K562 (cell line): ENCODE data around the gene GPD2. TPM values are rescaled to one million over a fixed set of nuclear protein-coding genes. Genes with fewer than 3 reads are reported as not detected.

Experiments
- ATAC-seq: fragments of 200-7000 bp; cut with Tn5 transposase; 3 replicates; pipeline ENCODE4 v1.9.1; 2020; ENCODE audit warnings: moderate library complexity
- BruUV-seq: library from RNA; stranded (reverse); fragments of 400-500 nt; replicated peaks from 2 replicates; lab custom pipeline; 2021; lab: Mats Ljungman, UMichigan
- CTCF ChIA-PET: fragments of 300-600 bp; formaldehyde crosslinking; extraction: SDS; loops from one replicate; lab custom pipeline; 2021; ENCODE audit warnings: low intra/inter-chr PET ratio; lab: Yijun Ruan, JAX
- POLR2A ChIA-PET: fragments of 300-600, 350-650 bp; sonication (Branson Sonifier 250); formaldehyde crosslinking; extraction: SDS; loops from one replicate; lab custom pipeline; 2021; ENCODE audit warnings: antibody characterized with exemption, inconsistent platforms; lab: Yijun Ruan, JAX
- DNase-seq, 4 experiments: peaks; one replicate each; pipeline versions ENCODE4 v3.0.0 to v3.0.0-alpha.2; 2011 to 2018; ENCODE audit warnings: low spot score in 3 of 4, mixed read lengths in 3 of 4; ENCODE audit errors: extremely low read depth in 1 of 4
- FAIRE-seq: peaks from 2 replicates; lab custom pipeline; 2011; peaks lifted over from hg19 to GRCh38; lab: Jason Lieb, UNC
- H2AFZ ChIP-seq: 2 replicates; pipeline ENCODE4 v1.6.0; 2011; ENCODE audit warnings: low read depth, low read length, control low read depth, inconsistent platforms
- H3K27ac ChIP-seq: fragments of 200-600 bp; 3 replicates; pipeline ENCODE4 v1.8.0; 2011; ENCODE audit warnings: low read depth, mild to moderate bottlenecking, control low read depth, inconsistent platforms, low read length, moderate library complexity, mixed read lengths; ENCODE audit errors: extremely low read depth
- H3K27me3 ChIP-seq, 2 experiments: fragments of 300-600 bp in 1 of 2; 2 replicates in 1 of 2; 3 replicates in 1 of 2; pipeline versions ENCODE4 v1.6.0 to v1.8.0; 2011; ENCODE audit warnings: inconsistent platforms in 2 of 2, low read length in 2 of 2, mild to moderate bottlenecking in 1 of 2, mixed read lengths in 1 of 2, moderate library complexity in 1 of 2; ENCODE audit not compliant: control insufficient read depth in 2 of 2, insufficient read depth in 2 of 2
- H3K36me3 ChIP-seq: fragments of 300-600 bp; 3 replicates; pipeline ENCODE4 v1.8.0; 2011; ENCODE audit warnings: mild to moderate bottlenecking, low read length, inconsistent platforms; ENCODE audit not compliant: control insufficient read depth, insufficient read depth
- H3K4me1 ChIP-seq, 2 experiments: fragments of 200-600 bp in 1 of 2; replicated peaks in 1 of 2; 2 replicates in 1 of 2; 3 replicates in 1 of 2; pipeline versions ENCODE4 v1.5.1 to v1.8.0; 2011; ENCODE audit warnings: inconsistent platforms in 2 of 2, low read length in 2 of 2, mild to moderate bottlenecking in 1 of 2, mixed read lengths in 1 of 2, moderate library complexity in 1 of 2; ENCODE audit not compliant: control insufficient read depth in 2 of 2, insufficient read depth in 2 of 2
- H3K4me2 ChIP-seq: 2 replicates; pipeline ENCODE4 v1.6.1; 2011; ENCODE audit warnings: low read length, control low read depth, inconsistent platforms, mixed read lengths; ENCODE audit not compliant: insufficient read depth
- H3K4me3 ChIP-seq: fragments of 200-600 bp; sonication (generic), shearing (Covaris generic); 2 replicates; pipeline ENCODE4 v1.5.1; 2016; ENCODE audit warnings: control low read depth, inconsistent platforms
- H3K79me2 ChIP-seq: fragments of 200-600 bp; 3 replicates; pipeline ENCODE4 v1.8.0; 2011; ENCODE audit warnings: low read length, inconsistent platforms; ENCODE audit not compliant: control insufficient read depth, insufficient read depth
- H3K9ac ChIP-seq, 2 experiments: 2 replicates each; pipeline versions ENCODE4 v1.6.0 to v1.6.1; 2011; ENCODE audit warnings: low read depth in 2 of 2, low read length in 2 of 2, control low read depth in 1 of 2, inconsistent platforms in 1 of 2, mild to moderate bottlenecking in 1 of 2, mixed read lengths in 1 of 2; ENCODE audit not compliant: insufficient read depth in 1 of 2
- H3K9me1 ChIP-seq: one replicate; pipeline ENCODE4 v1.6.0; 2011; ENCODE audit warnings: inconsistent platforms, mild to moderate bottlenecking, low read length, moderate library complexity; ENCODE audit not compliant: control insufficient read depth, insufficient read depth
- H3K9me3 ChIP-seq: replicated peaks from 2 replicates; pipeline ENCODE4 v1.5.1; 2011; ENCODE audit warnings: low read depth, low read length, inconsistent platforms; ENCODE audit not compliant: control insufficient read depth, insufficient read depth
- H4K20me1 ChIP-seq: replicated peaks from 2 replicates; pipeline ENCODE4 v1.6.1; 2011; ENCODE audit warnings: low read length, inconsistent platforms, mixed read lengths; ENCODE audit not compliant: control insufficient read depth, insufficient read depth
- CEBPG ChIP-seq, 3 experiments: fragments of 200-800 bp in 1 of 3; sonication (Bioruptor generic) in 1 of 3; sonication (generic) in 1 of 3; formaldehyde crosslinking in 1 of 3; IDR thresholded peaks in 2 of 3; conservative IDR thresholded peaks in 1 of 3; 2 replicates each; pipeline versions ENCODE4 v1.6.1 to v1.8.0; 2016 to 2022; ENCODE audit warnings: missing compliant biosample characterization in 2 of 3, missing genetic modification characterization in 2 of 3, mild to moderate bottlenecking in 1 of 3, missing genetic modification reagents in 1 of 3
- KAT2B ChIP-seq: IDR thresholded peaks from one replicate; pipeline ENCODE4 v1.6.1; 2012; ENCODE audit warnings: low read depth, mild to moderate bottlenecking, control low read depth, inconsistent platforms, low read length, moderate library complexity
- KAT7 ChIP-seq: sonication (generic); formaldehyde crosslinking; IDR thresholded peaks from 2 replicates; pipeline ENCODE4 v1.8.0; 2022; ENCODE audit warnings: missing genetic modification reagents, mild to moderate bottlenecking, borderline replicate concordance
- KDM5B ChIP-seq: fragments of 200-600 bp; sonication (generic); IDR thresholded peaks from 2 replicates; pipeline ENCODE4 v1.6.1; 2012; ENCODE audit warnings: low read depth, mild to moderate bottlenecking, moderate library complexity, low read length, control low read depth, inconsistent platforms; ENCODE audit not compliant: insufficient replicate concordance
- PHF21A ChIP-seq: fragments of 450-650 bp; IDR thresholded peaks from 2 replicates; pipeline ENCODE4 v1.6.1; 2017; ENCODE audit warnings: low read depth, borderline replicate concordance
- RBBP5 ChIP-seq: fragments of 200-600 bp; sonication (generic); IDR thresholded peaks from 2 replicates; pipeline ENCODE4 v1.6.1; 2012; ENCODE audit warnings: borderline replicate concordance, mild to moderate bottlenecking, low read length, control low read depth, inconsistent platforms; ENCODE audit not compliant: insufficient read depth, poor library complexity, severe bottlenecking
- YY1 ChIP-seq, 3 experiments: IDR thresholded peaks; 2 replicates each; pipeline ENCODE4 v1.6.1; 2011; ENCODE audit warnings: low read length in 2 of 3, mild to moderate bottlenecking in 2 of 3, moderate library complexity in 2 of 3, borderline replicate concordance in 1 of 3, control low read depth in 1 of 3, low read depth in 1 of 3; ENCODE audit not compliant: insufficient read depth in 3 of 3, insufficient replicate concordance in 2 of 3, control insufficient read depth in 1 of 3, insufficient read length in 1 of 3; ENCODE audit errors: extremely low read depth in 1 of 3
- ZFP91 ChIP-seq: sonication (generic); formaldehyde crosslinking; IDR thresholded peaks from 2 replicates; pipeline ENCODE4 v1.8.0; 2022; ENCODE audit warnings: mild to moderate bottlenecking, missing genetic modification reagents
- ZNF146 ChIP-seq: IDR thresholded peaks from one replicate; pipeline ENCODE4 v1.6.1; 2018; ENCODE audit warnings: missing compliant biosample characterization; ENCODE audit not compliant: unreplicated experiment
- ZNF398 ChIP-seq: fragments of 250-450 bp; sonication (Bioruptor Pico); IDR thresholded peaks from 2 replicates; pipeline ENCODE4 v1.8.0; 2021; ENCODE audit warnings: moderate library complexity, mild to moderate bottlenecking, inconsistent platforms
- ZNF766 ChIP-seq: fragments of 200-800 bp; sonication (Bioruptor generic); conservative IDR thresholded peaks from 2 replicates; pipeline ENCODE4 v1.6.1; 2016; ENCODE audit warnings: missing genetic modification characterization, missing compliant biosample characterization
- WGBS: fragments of 100-300 bp; shearing (Covaris generic); methylation state at CpG from one replicate; pipeline ENCODE4 v1.1.6; 2016; ENCODE audit warnings: low coverage, mixed read lengths; ENCODE audit not compliant: insufficient coverage; ENCODE audit errors: missing lambda C conversion rate; 5-methylcytosine and 5-hydroxymethylcytosine counted together
- in situ Hi-C: fragments of 300-500 bp; cut with MboI; formaldehyde crosslinking; loops from 4 replicates; pipeline ENCODE4 v1.15.0; 2018; ENCODE audit warnings: inconsistent platforms, mixed read lengths
- intact Hi-C: fragments of 100-400 bp; cut with micrococcal nuclease; formaldehyde crosslinking; loops from 2 replicates; pipeline ENCODE4 v1.14.2; 2022
- polyA plus RNA-seq, 8 experiments: library from polyadenylated mRNA; depleted of rRNA in 4 of 8; stranded (reverse) in 5 of 8; unstranded in 3 of 8; fragments of >200 nt; fragmentation: Nextera tagmentation in 2 of 8; fragmentation: Illumina TruSeq in 1 of 8; extraction: Ambion mirVana in 2 of 8; extraction: Trizol in 1 of 8; gene quantifications; 2 replicates each; pipeline versions ENCODE4 v1.2.1 to v1.2.3, GENCODE V29; 2011 to 2014; ENCODE audit warnings: inconsistent platforms in 1 of 8, missing spikeins in 1 of 8
- total RNA-seq, 7 experiments: library from RNA; depleted of rRNA in 6 of 7; stranded (reverse); fragments of >200 nt in 6 of 7; fragmentation: Illumina TruSeq in 2 of 7; extraction: Trizol in 2 of 7; gene quantifications; 2 replicates each; pipeline versions ENCODE4 v1.2.1 to v1.2.3, GENCODE V29; 2011 to 2021; ENCODE audit warnings: low replicate concordance in 1 of 7

Gene GPD2
- total and polyA plus RNA-seq, 9 of the 15 experiments (the other 6 are each of a cell fraction or from before 2014, with no cell fraction given): 5.2 to 39.2 (median 19.0) TPM

GRCh38 chr2:156397229-156397628, 39.0 kb upstream of the GPD2 start:
- peaks cover 8 to 12% of the 10 kb centered on the region in 2 experiments; a peak in 4 of 5 replicates for H3K4me1 ChIP-seq

DNA sequence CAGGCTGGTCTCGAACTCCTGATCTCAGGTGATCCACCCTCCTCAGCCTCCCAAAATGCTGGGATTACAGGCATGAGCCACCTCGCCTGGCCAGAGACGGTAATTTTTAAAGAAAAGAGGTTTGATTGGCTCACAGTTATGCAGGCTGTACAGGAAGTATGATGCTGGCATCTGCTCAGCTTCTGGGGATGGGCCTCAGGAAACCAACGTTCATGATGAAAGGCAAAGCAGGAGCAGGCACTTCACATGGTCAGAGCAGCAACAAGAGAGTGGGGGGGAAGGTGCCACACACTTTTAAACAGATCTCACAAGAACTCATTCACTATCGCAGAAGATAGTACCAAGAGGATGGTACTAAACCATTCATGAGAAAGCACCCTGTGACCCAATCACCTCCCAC, 38.0 kb upstream of the GPD2 start:
- in situ Hi-C loops: no loop called here
- intact Hi-C loops: no loop called here
- ATAC-seq (no peak), DNase-seq (no peak), FAIRE-seq (no peak)
- Histone ChIP-seq H3K27ac (no peak overlapping the region), H3K4me3 (no peak overlapping the region), H3K27me3 (no peaks in the 10 kb centered on the region), H4K20me1 (0 out of 2 replicates have a peak, but pooled peaks cover 3% of the 10 kb centered on the region), H3K79me2 (no peaks in the 10 kb centered on the region), H3K36me3 (no peaks in the 10 kb centered on the region), H3K9me3 (no peaks in the 10 kb centered on the region), H3K4me1 (peaks cover 8 to 12% of the 10 kb centered on the region in 2 experiments; a peak in 4 of 5 replicates), H2AFZ (no peak overlapping the region), H3K9me1 (no peaks in the 10 kb centered on the region), H3K4me2 (no peak overlapping the region), H3K9ac (no peak overlapping the region)
- WGBS: 36% methylated on average over 5 of the region's 5 CpGs
- ChIA-PET POLR2A (no interaction called here), CTCF (no interaction called here)
- no TSS peak for BruUV-seq
- TF ChIP-seq KAT2B (no peak), PHF21A (no peak), KAT7 (CRISPR knock-in tag) (no peak), ZNF398 (CRISPR knock-in tag) (no peak), RBBP5 (no peak), YY1 (IDR thresholded peaks at IDR 0.05; ENCODE audit: borderline replicate concordance in 1 of 3, control insufficient read depth in 1 of 3, extremely low read depth in 1 of 3, insufficient read depth in 3 of 3, insufficient read length in 1 of 3, insufficient replicate concordance in 2 of 3, low read depth in 1 of 3, low read length in 2 of 3) (no peak), ZNF766 (CRISPR knock-in tag) (no peak), ZFP91 (CRISPR knock-in tag) (no peak)

More at GRCh38 chr2:156397229-156397628, 39.0 kb upstream of the GPD2 start:
- ChIA-PET POLR2A (no interaction called here), CTCF (no interaction called here)
- BruUV-seq: no TSS peak
- in situ Hi-C loops (no loop called here), intact Hi-C loops (no loop called here)
- no peak for FAIRE-seq
- Histone ChIP-seq H2AFZ (no peak overlapping the region), H3K9me3 (no peaks in the 10 kb centered on the region), H3K4me2 (no peak overlapping the region), H3K36me3 (no peaks in the 10 kb centered on the region), H3K9ac (no peak overlapping the region), H3K4me3 (no peak overlapping the region), H3K9me1 (no peaks in the 10 kb centered on the region), H3K79me2 (no peaks in the 10 kb centered on the region), H3K27ac (no peak overlapping the region), H3K27me3 (no peaks in the 10 kb centered on the region), H4K20me1 (0 out of 2 replicates have a peak, but pooled peaks cover 3% of the 10 kb centered on the region)
- no peak for ATAC-seq
- DNase-seq: no peak
- no peak for TF ChIP-seq KDM5B
- no peak for TF ChIP-seq CEBPG (CRISPR knock-in tag; IDR thresholded peaks at IDR 0.05)
- no peak for TF ChIP-seq CEBPG (tag; conservative IDR thresholded peaks at IDR 0.05 in 1 of 2, IDR thresholded peaks at IDR 0.05 in 1 of 2)
- no peak for TF ChIP-seq ZNF146
- WGBS: 40% methylated on average over 4 of the region's 4 CpGs
